DND-41 (cell line): ENCODE data around the gene MYO1E.

Experiments used
- CTCF ChIP-seq: IDR thresholded peaks from 2 replicates; pipeline ENCODE4 v1.5.1; 2012; ENCODE audit warnings: borderline replicate concordance, low read length, moderate library complexity, mild to moderate bottlenecking; ENCODE audit not compliant: poor library complexity, severe bottlenecking; ENCODE audit errors: extremely low read depth
- EZH2 ChIP-seq: IDR thresholded peaks from 3 replicates; pipeline ENCODE4 v1.6.1; 2012; ENCODE audit warnings: borderline replicate concordance, low read depth, mild to moderate bottlenecking, moderate library complexity, low read length, inconsistent platforms; ENCODE audit not compliant: severe bottlenecking

- TF ChIP-seq EZH2: no peak
- no peak for TF ChIP-seq CTCF
These were observed 201.6 kb downstream of the MYO1E start for GRCh38 chr15:59171067-59171397.
